HG02678 (cell line): ENCODE measurements around the gene MT1H.
"Not testable (repeated sequence)": the region's sequence is repeated elsewhere in the genome, so short reads cannot be mapped to it uniquely, and the experiment has no call there.

Source experiments
- ATAC-seq: cut with Tn5 transposase; IDR thresholded peaks from one replicate; pipeline ENCODE4 v1.9.1; 2021; ENCODE audit warnings: mild to moderate bottlenecking, moderate library complexity; ENCODE audit not compliant: unreplicated experiment

MT1H gene

GRCh38 chr16:56669005-56669839 lies at the start of gene MT1H:
MT1H (plus strand) TSS chr16:56669814; CDS start chr16:56669885, 71 bp downstream.
- ATAC-seq = no peak

DNA sequence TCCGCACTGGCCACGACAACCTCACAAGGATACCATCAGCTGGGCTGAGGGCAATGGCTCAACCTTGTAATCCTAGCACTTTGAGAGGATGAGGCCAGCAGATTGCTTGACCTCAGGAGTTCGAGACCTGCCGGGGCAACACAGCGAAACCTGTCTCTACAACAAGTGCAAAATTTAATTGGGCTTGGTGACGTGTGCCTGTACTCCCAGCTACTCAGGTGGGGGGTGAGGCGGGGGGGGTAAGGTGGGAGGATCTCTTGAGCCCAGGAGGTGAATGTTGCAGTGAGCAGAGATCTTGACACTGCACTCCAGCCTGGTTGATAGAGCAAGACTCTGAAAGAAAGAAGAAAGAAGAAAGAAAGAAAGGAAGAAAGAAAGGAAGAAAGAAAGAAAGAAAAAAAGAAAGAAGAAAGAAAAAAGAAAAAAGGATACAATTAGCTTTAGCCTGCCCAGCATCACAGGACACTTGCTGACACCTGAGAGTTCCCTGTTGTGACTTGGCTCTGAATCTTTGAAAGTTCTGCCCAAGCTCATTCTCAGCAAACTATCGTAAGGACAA lies 49.2 kb upstream of the MT1H start:
- no peak for ATAC-seq

DNA sequence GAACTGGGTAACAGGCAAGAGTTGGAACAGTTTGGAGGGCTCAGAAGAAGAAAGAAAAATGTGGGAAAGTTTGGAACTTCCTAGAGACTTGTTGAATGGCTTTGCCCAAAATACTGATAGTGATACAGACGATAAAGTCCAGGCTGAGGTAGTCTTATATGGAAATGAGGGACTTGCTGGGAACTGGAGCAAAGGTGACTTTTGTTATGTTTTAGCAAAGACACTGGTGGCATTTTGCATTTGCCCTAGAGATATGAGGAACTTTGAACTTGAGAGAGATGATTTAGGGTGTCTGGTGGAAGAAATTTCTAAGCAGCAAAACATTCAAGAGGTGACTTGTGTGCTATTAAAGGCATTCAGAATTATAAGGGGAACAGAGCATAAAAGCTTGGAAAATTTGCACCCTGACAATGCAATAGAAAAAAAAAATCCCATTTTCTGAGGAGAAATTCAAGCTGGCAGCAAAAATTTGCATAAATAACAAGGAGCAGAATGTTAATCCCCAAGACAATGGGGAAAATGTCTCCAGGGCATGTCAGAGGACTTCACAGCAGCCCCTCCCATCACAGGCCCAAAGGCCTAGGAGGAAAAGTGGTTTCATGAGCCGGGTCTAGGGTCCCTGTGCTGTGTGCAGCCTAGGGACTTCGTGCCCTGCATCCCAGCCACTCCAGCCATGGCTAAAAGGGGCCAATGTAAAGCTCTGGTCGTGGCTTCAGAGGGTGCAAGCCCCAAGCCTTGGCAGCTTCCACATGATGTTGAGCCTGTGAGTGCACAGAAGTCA lies 47.8 kb upstream of the MT1H start:
- not testable (repeated sequence) for ATAC-seq

GRCh38 chr16:56623184-56623583 lies 46.4 kb upstream of the MT1H start:
- not testable (repeated sequence) for ATAC-seq

DNA sequence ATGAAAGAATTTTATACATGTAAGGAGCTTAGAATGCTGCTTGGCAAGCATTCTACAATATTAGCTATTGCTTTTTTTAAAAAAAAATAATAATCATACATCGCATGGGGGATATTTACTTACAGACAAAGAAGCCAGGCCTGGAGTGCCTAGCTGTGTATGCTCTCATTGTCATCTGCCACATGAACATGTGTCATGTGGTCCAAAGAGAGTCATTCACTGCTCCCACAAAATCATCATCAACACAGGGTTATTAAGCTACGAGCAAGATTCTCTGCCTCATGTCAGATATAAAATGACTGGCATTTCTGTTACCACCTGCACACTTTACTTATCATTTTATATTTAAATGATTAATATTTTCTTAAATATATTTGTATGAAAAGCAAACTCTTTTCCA lies 46.0 kb upstream of the MT1H start:
- ATAC-seq = no peak

DNA sequence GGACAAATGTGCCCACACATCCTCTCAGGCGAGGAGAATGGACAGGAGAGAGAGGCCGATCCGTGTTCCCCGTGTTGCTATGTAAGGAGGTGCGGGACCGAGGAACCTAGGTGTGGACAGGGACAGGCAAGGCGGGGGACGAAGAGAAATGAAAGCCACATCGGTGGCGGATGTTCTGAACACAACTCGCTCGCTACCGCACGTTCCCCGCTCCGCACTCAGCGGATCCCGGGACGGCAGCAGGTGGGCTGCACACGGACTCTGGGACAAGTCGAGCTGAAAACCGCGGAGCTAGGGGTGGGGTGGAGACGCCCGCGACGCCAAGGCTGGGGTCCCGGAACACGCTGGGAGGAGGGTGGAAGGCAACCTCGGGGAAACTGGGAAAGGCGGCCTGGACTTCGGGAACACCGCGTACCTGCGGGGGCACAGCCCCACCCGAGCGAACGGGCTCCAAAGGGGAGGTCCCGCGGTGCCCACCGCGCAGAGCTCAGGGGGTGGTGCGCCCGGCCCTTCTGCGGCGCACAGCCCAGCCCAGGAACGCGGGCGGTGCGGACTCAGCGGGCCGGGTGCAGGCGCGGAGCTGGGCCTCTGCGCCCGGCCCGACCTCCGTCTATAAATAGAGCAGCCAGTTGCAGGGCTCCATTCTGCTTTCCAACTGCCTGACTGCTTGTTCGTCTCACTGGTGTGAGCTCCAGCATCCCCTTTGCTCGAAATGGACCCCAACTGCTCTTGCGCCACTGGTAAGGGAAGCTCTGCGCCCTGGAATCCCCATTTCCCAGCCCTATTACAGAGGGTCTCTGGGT lies 44.3 kb upstream of the MT1H start, which contains the start of gene MT1E:
TSS of gene MT1E (plus strand) at position 642 of the 803 bp plus-strand sequence. CDS start at position 713, 71 bp downstream.
- ATAC-seq = peak; percentile 55

- no peak for ATAC-seq
Measured at GRCh38 chr16:56625943-56626654, 43.5 kb upstream of the MT1H start.

DNA sequence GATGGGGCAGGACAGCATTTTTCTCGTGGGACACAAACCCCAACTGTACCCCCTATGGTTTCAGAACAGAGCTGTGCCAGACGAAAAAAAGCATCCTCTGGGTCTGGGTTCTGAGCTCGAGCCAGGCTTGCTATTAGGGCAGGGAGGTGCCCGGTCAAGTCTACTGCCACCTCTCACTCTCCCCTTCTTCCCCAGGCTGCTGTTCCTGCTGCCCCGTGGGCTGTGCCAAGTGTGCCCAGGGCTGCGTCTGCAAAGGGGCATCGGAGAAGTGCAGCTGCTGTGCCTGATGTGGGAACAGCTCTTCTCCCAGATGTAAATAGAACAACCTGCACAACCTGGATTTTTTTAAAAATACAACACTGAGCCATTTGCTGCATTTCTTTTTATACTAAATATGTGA lies 42.9 kb upstream of the MT1H start:
- ATAC-seq = no peak

- no peak for ATAC-seq
Measured at GRCh38 chr16:56628486-56629350, 40.9 kb upstream of the MT1H start.

DNA sequence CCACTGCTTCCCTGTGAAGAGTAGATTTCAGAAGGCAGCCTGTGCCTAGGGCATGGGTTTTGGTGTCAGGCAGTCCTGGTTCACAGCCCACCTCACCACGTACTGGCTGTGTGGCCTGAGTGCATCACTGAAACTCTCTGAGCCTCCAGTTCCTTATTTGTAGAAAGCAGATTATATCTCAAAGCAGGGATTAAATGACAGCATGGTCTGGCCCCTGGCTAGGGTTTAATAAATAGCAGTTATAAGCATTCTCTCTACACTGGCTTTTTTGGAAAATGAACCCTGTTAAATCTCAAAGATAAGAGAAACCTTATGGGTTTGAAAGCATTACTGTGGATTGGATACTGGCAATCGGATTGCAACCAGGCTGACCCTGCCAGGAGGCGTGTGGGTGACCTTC lies 40.1 kb upstream of the MT1H start:
- no peak for ATAC-seq

DNA sequence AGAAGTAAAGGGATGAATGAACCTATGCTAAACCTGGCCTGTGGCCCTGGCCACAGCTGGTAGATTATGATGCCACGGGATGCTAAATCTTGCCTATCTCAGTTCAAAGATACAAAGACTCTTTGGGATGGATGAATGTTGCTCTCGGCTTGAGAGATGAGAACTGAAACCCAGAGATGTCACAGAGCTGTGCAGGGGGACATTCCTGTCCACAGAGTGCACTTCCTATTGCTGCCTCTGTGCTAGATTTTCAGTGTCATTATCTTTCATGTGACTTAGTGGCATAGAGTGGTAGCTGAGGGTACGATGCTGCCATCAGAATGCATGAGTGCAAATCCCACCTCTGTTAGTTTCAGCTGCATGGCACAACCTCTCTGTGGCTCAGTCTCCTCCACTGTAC lies 39.5 kb upstream of the MT1H start:
- peak; percentile 79 for ATAC-seq

DNA sequence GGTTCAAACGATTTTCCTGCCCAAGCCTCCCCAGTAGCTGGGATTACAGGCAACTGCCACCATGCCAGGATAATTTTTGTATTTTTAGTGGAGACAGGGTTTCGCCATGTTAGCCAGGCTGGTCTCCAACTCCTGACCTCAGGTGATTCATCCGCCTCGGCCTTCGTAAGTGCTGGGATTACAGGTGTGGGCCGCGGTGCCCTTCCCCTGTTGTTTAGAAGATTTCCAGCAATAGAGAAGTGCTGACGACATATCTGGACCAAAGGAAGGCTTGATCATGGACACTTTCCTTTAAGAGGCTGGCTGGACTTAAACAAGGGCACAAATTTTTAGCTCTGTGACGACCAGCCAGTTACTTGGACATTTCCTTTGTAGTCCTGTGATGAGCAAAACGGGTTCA lies 38.4 kb upstream of the MT1H start:
- ATAC-seq = no peak

DNA sequence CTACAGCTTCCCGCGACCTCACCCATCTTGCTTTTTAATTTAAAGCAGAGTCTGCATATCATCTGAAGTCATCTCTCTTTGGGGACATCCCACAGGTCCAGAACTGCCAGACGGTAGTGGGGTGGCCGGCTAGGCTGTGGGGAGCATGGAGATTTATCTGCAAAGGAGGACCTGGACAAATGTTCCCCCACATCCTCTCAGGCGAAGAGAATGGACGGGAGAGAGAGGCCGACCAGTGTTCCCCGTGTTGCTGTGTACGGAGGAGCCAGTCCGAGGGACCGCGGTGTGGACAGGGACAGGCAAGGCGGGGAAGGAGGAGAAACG lies 37.8 kb upstream of the MT1H start:
- ATAC-seq = no peak

GRCh38 chr16:56632156-56632847 lies 37.3 kb upstream of the MT1H start, which contains the start of gene MT1M:
MT1M (plus strand) TSS chr16:56632659; CDS start chr16:56632732, 73 bp downstream.
- no peak for ATAC-seq

DNA sequence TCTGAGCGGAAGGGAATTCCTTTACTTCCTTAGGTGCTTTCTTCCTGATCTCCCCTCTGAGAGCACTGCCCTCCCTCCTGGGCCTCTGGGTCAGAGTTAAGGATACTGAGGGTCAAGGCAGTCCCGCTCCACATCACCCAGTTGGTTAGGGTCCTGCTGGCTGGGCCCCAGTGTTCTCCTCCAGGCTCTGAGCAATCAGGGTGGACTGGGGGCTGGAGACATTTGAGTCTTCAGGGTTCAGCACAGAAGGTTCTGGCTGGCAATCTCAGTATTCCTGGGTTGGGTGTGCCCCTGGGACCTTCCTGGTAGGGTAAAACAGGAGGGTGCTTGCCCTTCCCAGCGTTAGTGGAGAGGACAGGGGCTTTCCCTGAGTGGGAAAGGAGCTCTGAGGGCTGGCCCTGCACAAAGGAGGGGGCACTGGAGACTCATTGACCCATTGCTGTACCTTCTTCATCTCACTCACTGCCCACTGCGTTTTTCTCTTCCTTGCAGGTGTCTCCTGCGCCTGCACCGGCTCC lies 36.7 kb upstream of the MT1H start:
- no peak for ATAC-seq

DNA sequence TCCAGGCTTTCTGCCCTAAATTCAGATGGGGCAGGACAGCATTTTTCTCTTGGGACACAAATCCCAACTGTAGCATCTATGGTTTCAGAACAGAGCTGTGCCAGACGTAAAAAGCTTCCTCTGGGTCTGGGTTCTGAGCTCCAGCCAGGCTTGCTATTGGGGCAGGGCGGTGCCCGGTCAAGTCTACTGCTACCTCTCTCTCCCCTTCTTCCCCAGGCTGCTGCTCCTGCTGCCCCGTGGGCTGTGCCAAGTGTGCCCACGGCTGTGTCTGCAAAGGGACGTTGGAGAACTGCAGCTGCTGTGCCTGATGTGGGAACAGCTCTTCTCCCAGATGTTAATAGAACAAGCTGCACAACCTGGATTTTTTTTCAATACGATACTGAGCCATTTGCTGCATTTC lies 36.1 kb upstream of the MT1H start:
- no peak for ATAC-seq

DNA sequence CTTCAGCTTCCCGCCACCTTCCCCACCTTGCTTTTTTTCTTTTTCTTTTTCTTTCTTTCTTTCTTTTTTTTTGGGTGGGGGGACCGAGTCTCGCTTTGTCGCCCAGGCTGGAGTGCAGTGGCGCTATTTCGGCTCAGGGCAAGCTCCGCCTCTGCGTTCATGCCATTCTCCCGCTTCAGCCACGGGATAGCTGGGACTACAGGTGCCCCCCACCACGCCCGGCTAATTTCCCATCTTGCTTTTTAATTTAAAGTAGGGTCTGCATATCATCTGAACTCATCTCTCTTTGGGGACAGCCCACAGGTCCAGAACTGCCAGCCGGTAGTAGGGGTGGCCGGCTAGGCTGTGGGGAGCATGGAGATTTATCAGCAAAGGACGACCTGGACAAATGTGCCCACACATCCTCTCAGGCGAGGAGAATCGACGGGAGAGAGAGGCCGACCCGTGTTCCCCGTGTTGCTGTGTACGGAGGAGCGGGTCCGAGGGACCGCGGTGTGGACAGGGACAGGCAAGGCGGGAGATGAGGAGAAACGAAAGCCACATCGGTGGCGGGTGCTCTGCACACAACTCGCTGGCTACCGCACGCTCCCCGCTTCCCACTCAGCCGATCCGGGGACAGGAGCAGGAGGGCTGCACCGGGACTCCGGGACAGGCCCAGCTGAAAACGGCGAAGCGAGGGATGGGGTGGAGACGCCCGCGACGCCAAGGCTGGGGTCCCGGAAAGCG lies 34.7 kb upstream of the MT1H start:
- ATAC-seq = no peak

- ATAC-seq = no peak
Measured at GRCh38 chr16:56635441-56635967, 34.1 kb upstream of the MT1H start.
